Natural killer cell (primary cell): Measurements from ENCODE around the gene STXBP5L. TPM values are rescaled to one million over a fixed set of nuclear protein-coding genes. Genes with fewer than 3 reads are reported as not detected.
"Not testable (repeated sequence)": the region's sequence is repeated elsewhere in the genome, so short reads cannot be mapped to it uniquely, and the experiment has no call there.

Experiments
- ATAC-seq, 3 donors: fragments of 150-1000 bp in 2 of 3; fragments of 200-7000 bp in 1 of 3; cut with Tn5 transposase; 1 replicate in 1 of 3; 2 replicates in 2 of 3; pipeline ENCODE4 v1.10.0; 2021; ENCODE audit warnings: mild to moderate bottlenecking in 2 of 3, moderate library complexity in 2 of 3
- DNase-seq, 2 donors: peaks; one replicate each; pipeline versions ENCODE4 v3.0.0 to v3.0.0-alpha.2; 2013 to 2021; ENCODE audit warnings: mixed read lengths in 1 of 2
- H3K27ac ChIP-seq: one replicate; pipeline ENCODE4 v1.5.1; 2013; ENCODE audit warnings: mild to moderate bottlenecking, low read length
- H3K27me3 ChIP-seq: one replicate; pipeline ENCODE4 v1.6.1; 2013; ENCODE audit warnings: low read length; ENCODE audit not compliant: control insufficient read depth, insufficient read depth
- H3K36me3 ChIP-seq: one replicate; pipeline ENCODE4 v1.6.1; 2013; ENCODE audit warnings: low read length; ENCODE audit not compliant: control insufficient read depth, insufficient read depth
- H3K4me1 ChIP-seq: one replicate; pipeline ENCODE4 v1.6.1; 2013; ENCODE audit warnings: low read length; ENCODE audit not compliant: control insufficient read depth, insufficient read depth
- H3K4me3 ChIP-seq: one replicate; pipeline ENCODE4 v1.5.1; 2013; ENCODE audit warnings: low read length
- H3K9me3 ChIP-seq: one replicate; pipeline ENCODE4 v1.6.1; 2013; ENCODE audit warnings: low read length; ENCODE audit not compliant: control insufficient read depth, insufficient read depth
- H3K27ac Mint-ChIP-seq, 2 donors: one replicate each; pipeline ENCODE4 v1.8.0; 2022; ENCODE audit warnings: mild to moderate bottlenecking in 2 of 2, mixed read lengths in 2 of 2, moderate library complexity in 1 of 2
- H3K27me3 Mint-ChIP-seq, 2 donors: one replicate each; pipeline ENCODE4 v1.8.0; 2022; ENCODE audit warnings: low read depth in 2 of 2, mixed read lengths in 2 of 2
- H3K36me3 Mint-ChIP-seq: one replicate; pipeline ENCODE4 v1.8.0; 2022; ENCODE audit warnings: mixed read lengths
- H3K4me1 Mint-ChIP-seq, 2 donors: one replicate each; pipeline ENCODE4 v1.8.0; 2022; ENCODE audit warnings: mixed read lengths in 2 of 2
- H3K4me3 Mint-ChIP-seq: one replicate; pipeline ENCODE4 v1.8.0; 2022; ENCODE audit warnings: mild to moderate bottlenecking, moderate library complexity, mixed read lengths
- H3K9me3 Mint-ChIP-seq, 2 donors: one replicate each; pipeline ENCODE4 v1.8.0; 2022; ENCODE audit warnings: mixed read lengths in 2 of 2
- CTCF ChIP-seq: fragments of 200-600 bp; IDR thresholded peaks from one replicate; pipeline ENCODE4 v1.8.0; 2022; ENCODE audit warnings: antibody characterized with exemption
- WGBS: methylation state at CpG from one replicate; pipeline ENCODE4 v1.1.7; 2013; ENCODE audit warnings: missing lambda C conversion rate; ENCODE audit not compliant: insufficient coverage; 5-methylcytosine and 5-hydroxymethylcytosine counted together
- intact Hi-C: fragments of 100-400 bp; cut with micrococcal nuclease; formaldehyde crosslinking; loops from one replicate; pipeline ENCODE4 v1.14.2; 2022
- total RNA-seq, 4 donors: library from RNA; stranded (reverse); fragments of 120-200 nt in 1 of 4; gene quantifications; one replicate each; pipeline versions ENCODE4 v1.2.3 to v1.2.4, GENCODE V29; 2013 to 2022

STXBP5L gene
- total RNA-seq, 3 donors from 2014 or later (not counting 1 experiment from before 2014, with no cell fraction given): not detected

- WGBS: 74% methylated on average over 6 of the region's 7 CpGs
- no peak overlapping the region for H3K27ac ChIP-seq
- ATAC-seq (no peak), DNase-seq (no peak)
- intact Hi-C loops: no loop called here
- no peaks in the 10 kb centered on the region for H3K27me3 ChIP-seq
- no peaks in the 10 kb centered on the region for H3K36me3 ChIP-seq
- H3K4me1 ChIP-seq: no peaks in the 10 kb centered on the region
- no peak overlapping the region for H3K4me3 Mint-ChIP-seq
- no peaks in the 10 kb centered on the region for H3K36me3 Mint-ChIP-seq
- peaks cover 25 to 27% of the 10 kb centered on the region in 2 donors for H3K9me3 Mint-ChIP-seq
- no peak overlapping the region for H3K27ac Mint-ChIP-seq
- no peak for TF ChIP-seq CTCF
- no peaks in the 10 kb centered on the region for H3K4me1 Mint-ChIP-seq
- no peaks in the 10 kb centered on the region for H3K27me3 Mint-ChIP-seq
- H3K4me3 ChIP-seq: no peak overlapping the region
- H3K9me3 ChIP-seq: no peaks in the 10 kb centered on the region
Observed at GRCh38 chr3:121165397-121165837, 257.4 kb downstream of the STXBP5L start.

GRCh38 chr3:121167374-121168139 is 259.6 kb downstream of the STXBP5L start:
- H3K4me3 Mint-ChIP-seq: no peak overlapping the region
- no peaks in the 10 kb centered on the region for H3K27me3 ChIP-seq
- ATAC-seq: no peak

GRCh38 chr3:121175083-121175482 is 267.1 kb downstream of the STXBP5L start:
- intact Hi-C loops: no loop called here
- peaks cover 13 to 35% of the 10 kb centered on the region in 2 donors for H3K9me3 Mint-ChIP-seq
- H3K4me1 Mint-ChIP-seq: no peaks in the 10 kb centered on the region
- no peaks in the 10 kb centered on the region for H3K36me3 ChIP-seq
- ATAC-seq (no peak), DNase-seq (no peak)
- H3K4me1 ChIP-seq: no peaks in the 10 kb centered on the region
- no peak overlapping the region for H3K27ac ChIP-seq
- H3K27me3 ChIP-seq: no peaks in the 10 kb centered on the region
- H3K36me3 Mint-ChIP-seq: peaks cover 12% of the 10 kb centered on the region
- TF ChIP-seq CTCF: no peak
- H3K27me3 Mint-ChIP-seq: no peaks in the 10 kb centered on the region
- no peak overlapping the region for H3K27ac Mint-ChIP-seq
- no peak overlapping the region for H3K4me3 Mint-ChIP-seq
- H3K4me3 ChIP-seq: no peak overlapping the region
- H3K9me3 ChIP-seq: no peaks in the 10 kb centered on the region

More at GRCh38 chr3:121167374-121168139, 259.6 kb downstream of the STXBP5L start:
- H3K9me3 ChIP-seq: no peaks in the 10 kb centered on the region
- Mint-ChIP-seq H3K4me1 (no peaks in the 10 kb centered on the region), H3K27me3 (no peaks in the 10 kb centered on the region), H3K36me3 (no peaks in the 10 kb centered on the region), H3K27ac (no peak overlapping the region), H3K9me3 (peaks cover 27 to 29% of the 10 kb centered on the region in 2 donors)
- intact Hi-C loops: no loop called here
- 72% methylated on average over 4 of the region's 4 CpGs for WGBS
- no peak for DNase-seq
- H3K36me3 ChIP-seq: no peaks in the 10 kb centered on the region
- H3K4me1 ChIP-seq: no peaks in the 10 kb centered on the region
- no peak overlapping the region for H3K4me3 ChIP-seq
- no peak overlapping the region for H3K27ac ChIP-seq
- TF ChIP-seq CTCF: no peak

- H3K4me1 ChIP-seq, H3K4me3 ChIP-seq, DNase-seq, H3K4me3 Mint-ChIP-seq, H3K27ac ChIP-seq, H3K27me3 Mint-ChIP-seq, H3K36me3 Mint-ChIP-seq, H3K27me3 ChIP-seq, intact Hi-C loops, H3K4me1 Mint-ChIP-seq, H3K9me3 Mint-ChIP-seq, H3K27ac Mint-ChIP-seq, H3K36me3 ChIP-seq, H3K9me3 ChIP-seq, ATAC-seq: not testable (repeated sequence)
- WGBS: 92% methylated on average over 26 of the region's 26 CpGs
Observed at GRCh38 chr3:121190626-121191025, 282.6 kb downstream of the STXBP5L start.
